Ishikawa (cell line): ENCODE results near the gene CACNB4.
A peak's percentile ranks its signal among the peaks of the same experiment; 100 is the strongest.

ENCODE experiments used
- CEBPB ChIP-seq: IDR thresholded peaks from 2 replicates; pipeline ENCODE4 v1.6.1; 2012
- CREB1 ChIP-seq: IDR thresholded peaks from 2 replicates; pipeline ENCODE4 v1.6.1; 2012; ENCODE audit warnings: low read depth
- EGR1 ChIP-seq: IDR thresholded peaks from 2 replicates; pipeline ENCODE4 v1.6.1; 2012
- EP300 ChIP-seq: IDR thresholded peaks from 2 replicates; pipeline ENCODE4 v1.6.1; 2012; ENCODE audit warnings: borderline replicate concordance
- FOXM1 ChIP-seq: IDR thresholded peaks from 2 replicates; pipeline ENCODE4 v1.6.1; 2012; ENCODE audit warnings: low read depth, borderline replicate concordance
- MAX ChIP-seq: IDR thresholded peaks from 2 replicates; pipeline ENCODE4 v1.6.1; 2012
- NFIC ChIP-seq: IDR thresholded peaks from 2 replicates; pipeline ENCODE4 v1.6.1; 2012
- RAD21 ChIP-seq: IDR thresholded peaks from 2 replicates; pipeline ENCODE4 v1.6.1; 2012; ENCODE audit warnings: low read depth
- REST ChIP-seq: IDR thresholded peaks from 2 replicates; pipeline ENCODE4 v1.6.1; 2012; ENCODE audit warnings: low read depth, mild to moderate bottlenecking
- TAF1 ChIP-seq: IDR thresholded peaks from 2 replicates; pipeline ENCODE4 v1.6.1; 2012; ENCODE audit warnings: low read depth, mild to moderate bottlenecking
- TCF12 ChIP-seq: IDR thresholded peaks from 2 replicates; pipeline ENCODE4 v1.6.1; 2012; ENCODE audit warnings: low read depth
- TEAD4 ChIP-seq: IDR thresholded peaks from 2 replicates; pipeline ENCODE4 v1.6.1; 2012
- USF1 ChIP-seq: IDR thresholded peaks from 2 replicates; pipeline ENCODE4 v1.6.1; 2012
- YY1 ChIP-seq: IDR thresholded peaks from 2 replicates; pipeline ENCODE4 v1.6.1; 2012; ENCODE audit warnings: low read depth
- ZBTB7A ChIP-seq: IDR thresholded peaks from 2 replicates; pipeline ENCODE4 v1.6.1; 2012; ENCODE audit warnings: low read depth

CACNB4 gene

GRCh38 chr2:152047824-152048471 is 50.9 kb downstream of the CACNB4 start:
- TF ChIP-seq NFIC (peak; percentile 19; the same call in 1 of the 2 replicates), RAD21 (no peak), EP300 (no peak), CEBPB (no peak), USF1 (no peak), CREB1 (no peak), TCF12 (no peak), YY1 (no peak)

GRCh38 chr2:152046940-152047339 is 51.9 kb downstream of the CACNB4 start:
- TF ChIP-seq MAX (no peak), CEBPB (no peak), EGR1 (no peak), CREB1 (no peak)

GRCh38 chr2:152042636-152043615 is 55.9 kb downstream of the CACNB4 start:
- TF ChIP-seq TEAD4 (no peak), TCF12 (no peak), EGR1 (no peak), USF1 (no peak), RAD21 (no peak), MAX (no peak), EP300 (no peak), CEBPB (no peak), REST (no peak), CREB1 (no peak), NFIC (no peak), ZBTB7A (no peak), TAF1 (no peak), FOXM1 (no peak), YY1 (no peak)

GRCh38 chr2:152038441-152038958 is 60.3 kb downstream of the CACNB4 start:
- TF ChIP-seq REST (no peak), YY1 (no peak), USF1 (no peak), RAD21 (no peak), EGR1 (no peak), FOXM1 (no peak), ZBTB7A (no peak), CREB1 (no peak), NFIC (no peak), TCF12 (no peak), CEBPB (no peak), MAX (no peak), TAF1 (no peak), TEAD4 (no peak), EP300 (no peak)
